Lung (tissue), 12 donors: ENCODE data around the gene DYNLRB2. TPM values are rescaled to one million over a fixed set of nuclear protein-coding genes. Genes with fewer than 3 reads are reported as not detected.

ENCODE experiments used
- ATAC-seq: fragments of 200-7000 bp; cut with Tn5 transposase; one replicate; pipeline ENCODE4 v1.9.1; 2020; ENCODE audit warnings: moderate number of reproducible peaks; ENCODE audit not compliant: insufficient read depth, low FRiP score
- DNase-seq, 3 donors: peaks; one replicate each; pipeline ENCODE4 v3.0.0-alpha.2; 2013 to 2017
- H3K27ac ChIP-seq, 2 donors: one replicate each; pipeline ENCODE4 v1.5.1; 2013; ENCODE audit warnings: mild to moderate bottlenecking in 2 of 2, moderate library complexity in 2 of 2, control low read depth in 1 of 2, inconsistent platforms in 1 of 2, low read depth in 1 of 2, low read length in 1 of 2
- H3K27me3 ChIP-seq, 3 donors: one replicate each; pipeline ENCODE4 v1.5.1; 2013; ENCODE audit warnings: low read length in 2 of 3; ENCODE audit not compliant: control insufficient read depth in 3 of 3, insufficient read depth in 3 of 3
- H3K36me3 ChIP-seq, 4 donors: one replicate each; pipeline ENCODE4 v1.5.1; 2013; ENCODE audit warnings: low read length in 4 of 4, mild to moderate bottlenecking in 1 of 4, moderate library complexity in 1 of 4; ENCODE audit not compliant: control insufficient read depth in 4 of 4, insufficient read depth in 4 of 4
- H3K4me1 ChIP-seq, 5 donors: one replicate each; pipeline ENCODE4 v1.5.1; 2013; ENCODE audit warnings: low read length in 5 of 5, mild to moderate bottlenecking in 2 of 5, moderate library complexity in 1 of 5; ENCODE audit not compliant: control insufficient read depth in 5 of 5, insufficient read depth in 5 of 5
- H3K4me3 ChIP-seq: one replicate; pipeline ENCODE4 v1.5.1; 2013; ENCODE audit warnings: mild to moderate bottlenecking, control low read depth, moderate library complexity
- H3K9ac ChIP-seq, 2 donors: one replicate each; pipeline ENCODE4 v1.5.1; 2013; ENCODE audit warnings: low read length in 2 of 2, control low read depth in 1 of 2; ENCODE audit not compliant: insufficient read depth in 1 of 2
- H3K9me3 ChIP-seq, 4 donors: one replicate each; pipeline ENCODE4 v1.5.1; 2013; ENCODE audit warnings: low read length in 3 of 4, mild to moderate bottlenecking in 1 of 4, moderate library complexity in 1 of 4; ENCODE audit not compliant: control insufficient read depth in 4 of 4, insufficient read depth in 3 of 4
- WGBS, 2 donors: extraction: QIAGEN DNeasy Blood & Tissue Kit; methylation state at CpG; one replicate each; pipeline ENCODE4 v1.1.7; 2013; 5-methylcytosine and 5-hydroxymethylcytosine counted together
- polyA plus RNA-seq, 2 donors: library from polyadenylated mRNA; stranded (reverse); fragments of 200-250 nt; gene quantifications; one replicate each; pipeline ENCODE4 v1.2.1, GENCODE V29; 2013
- total RNA-seq, 2 donors: library from RNA; depleted of rRNA in 1 of 2; stranded (reverse); fragments of >200 nt in 1 of 2; gene quantifications; one replicate each; pipeline ENCODE4 v1.2.1, GENCODE V29; 2014 to 2021
- TF ChIP-seq, protein P1 (sequence below): IDR thresholded peaks from 2 replicates; pipeline ENCODE4 v1.5.1; 2012; ENCODE audit warnings: mild to moderate bottlenecking; ENCODE audit errors: control extremely low read depth, extremely low read depth
- donor health status: control.
- donor health status: control.
- donor health status: Bipolar disorder and iron deficiency.
- donor health status: healthy.
- donor health status: DM: yes; HTN: yes; CAD: no.

Gene DYNLRB2
- total and polyA plus RNA-seq, 4 donors: 15.8 to 20.9 (median 17.6) TPM

DNA sequence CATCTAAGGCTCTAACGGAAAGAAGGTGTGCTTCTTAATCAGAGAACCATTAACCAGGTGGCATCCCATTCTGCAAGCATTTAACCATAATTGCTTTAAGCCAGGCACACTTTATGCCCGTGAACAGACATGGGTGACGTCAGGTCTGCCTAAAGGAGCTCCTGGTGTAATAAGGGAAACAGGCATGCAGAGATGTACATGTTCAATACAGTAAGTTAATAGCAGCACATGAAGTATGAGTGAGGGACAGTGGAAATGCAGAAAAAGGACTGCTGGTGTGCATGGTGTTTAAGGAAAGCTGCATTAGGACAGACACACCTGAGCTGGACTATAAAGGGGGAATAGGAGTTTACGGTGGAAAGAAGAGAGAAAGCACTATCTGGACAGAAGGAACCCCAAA is 18.6 kb downstream of the DYNLRB2 start:
- whole genome bisulfite sequencing, 2 donors: 74 to 76% methylated on average over 4 of the region's 4 CpGs
- H3K27ac ChIP-seq: no peak overlapping the region
- no peak overlapping the region for H3K9ac ChIP-seq

DNA sequence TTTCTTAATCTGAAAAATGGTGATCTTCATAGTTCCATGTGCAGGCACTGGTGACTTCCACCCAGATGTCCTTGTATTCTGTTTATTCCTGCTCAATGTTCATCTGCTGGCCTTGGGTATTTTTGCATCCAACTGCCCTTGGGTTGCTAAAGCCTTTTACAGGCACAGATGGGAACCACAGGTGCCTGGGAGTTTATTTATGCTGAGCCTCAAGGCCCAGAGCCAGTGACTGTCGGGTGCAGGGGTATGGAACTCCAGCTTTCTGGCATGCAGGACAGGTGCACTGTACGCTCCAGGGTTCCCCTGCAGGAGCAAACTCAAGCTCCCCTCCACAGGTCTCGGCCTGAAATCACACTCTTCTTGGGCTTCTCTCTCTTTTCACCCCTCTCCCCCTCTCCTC is 22.3 kb downstream of the DYNLRB2 start:
- TF ChIP-seq, protein P1, sequence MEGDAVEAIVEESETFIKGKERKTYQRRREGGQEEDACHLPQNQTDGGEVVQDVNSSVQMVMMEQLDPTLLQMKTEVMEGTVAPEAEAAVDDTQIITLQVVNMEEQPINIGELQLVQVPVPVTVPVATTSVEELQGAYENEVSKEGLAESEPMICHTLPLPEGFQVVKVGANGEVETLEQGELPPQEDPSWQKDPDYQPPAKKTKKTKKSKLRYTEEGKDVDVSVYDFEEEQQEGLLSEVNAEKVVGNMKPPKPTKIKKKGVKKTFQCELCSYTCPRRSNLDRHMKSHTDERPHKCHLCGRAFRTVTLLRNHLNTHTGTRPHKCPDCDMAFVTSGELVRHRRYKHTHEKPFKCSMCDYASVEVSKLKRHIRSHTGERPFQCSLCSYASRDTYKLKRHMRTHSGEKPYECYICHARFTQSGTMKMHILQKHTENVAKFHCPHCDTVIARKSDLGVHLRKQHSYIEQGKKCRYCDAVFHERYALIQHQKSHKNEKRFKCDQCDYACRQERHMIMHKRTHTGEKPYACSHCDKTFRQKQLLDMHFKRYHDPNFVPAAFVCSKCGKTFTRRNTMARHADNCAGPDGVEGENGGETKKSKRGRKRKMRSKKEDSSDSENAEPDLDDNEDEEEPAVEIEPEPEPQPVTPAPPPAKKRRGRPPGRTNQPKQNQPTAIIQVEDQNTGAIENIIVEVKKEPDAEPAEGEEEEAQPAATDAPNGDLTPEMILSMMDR: no peak
- Histone ChIP-seq H3K9ac (no peak overlapping the region), H3K4me3 (no peak overlapping the region), H3K27ac (no peak overlapping the region), H3K9me3 (peaks cover 0 to 2% (median 0%) of the 10 kb centered on the region in 4 donors), H3K4me1 (no peaks in the 10 kb centered on the region), H3K27me3 (peaks cover 0 to 8% (median 0%) of the 10 kb centered on the region in 3 donors), H3K36me3 (no peaks in the 10 kb centered on the region)
- DNase-seq (no peak), ATAC-seq (no peak)
- WGBS, 2 donors: 92 to 94% methylated on average over 3 of the region's 3 CpGs

More for the DNA sequence above, 18.6 kb downstream of the DYNLRB2 start:
- Histone ChIP-seq H3K9me3 (no peaks in the 10 kb centered on the region), H3K4me3 (no peak overlapping the region), H3K27me3 (peaks cover 0 to 8% (median 0%) of the 10 kb centered on the region in 3 donors), H3K4me1 (no peaks in the 10 kb centered on the region), H3K36me3 (no peaks in the 10 kb centered on the region)
- no peak for ATAC-seq
- no peak for DNase-seq
- TF ChIP-seq, protein P1: no peak

DNA sequence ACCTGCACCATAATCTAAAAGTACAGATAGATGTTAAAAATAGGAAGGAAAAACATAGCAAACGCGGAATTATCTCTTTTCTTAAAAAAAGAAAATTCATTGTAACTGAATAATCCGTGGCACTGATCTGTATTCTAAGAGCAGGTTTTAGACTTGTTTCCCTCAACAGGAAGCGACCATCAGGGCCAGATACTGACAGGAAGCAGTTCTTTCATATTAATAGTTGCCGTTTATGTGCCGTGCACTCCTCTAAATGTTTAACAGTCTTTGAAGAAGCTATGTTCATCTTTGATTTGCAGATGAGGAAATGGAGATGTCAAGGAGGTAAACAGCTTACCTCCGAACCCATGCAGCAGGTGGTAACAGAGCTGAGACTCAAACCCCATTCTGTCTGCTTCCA is 23.6 kb downstream of the DYNLRB2 start:
- Histone ChIP-seq H3K36me3 (no peaks in the 10 kb centered on the region), H3K4me1 (peaks cover 0 to under 1% (median 0%) of the 10 kb centered on the region in 5 donors), H3K27me3 (peaks cover 0 to 8% (median 0%) of the 10 kb centered on the region in 3 donors), H3K9ac (no peak overlapping the region), H3K4me3 (no peak overlapping the region), H3K9me3 (peaks cover 0 to 4% (median 0%) of the 10 kb centered on the region in 4 donors), H3K27ac (no peak overlapping the region)
- TF ChIP-seq, protein P1: no peak
- DNase-seq (no peak), ATAC-seq (no peak)
- WGBS, 2 donors: 12 to 42% methylated on average over 7 of the region's 7 CpGs
